HG02678 (cell line): ENCODE measurements around the gene TRAPPC6A.

Source experiments
- ATAC-seq: cut with Tn5 transposase; IDR thresholded peaks from one replicate; pipeline ENCODE4 v1.9.1; 2021; ENCODE audit warnings: mild to moderate bottlenecking, moderate library complexity; ENCODE audit not compliant: unreplicated experiment

TRAPPC6A gene

GRCh38 chr19:45177817-45178261 is at the start of gene TRAPPC6A:
TSS of gene TRAPPC6A (minus strand) at chr19:45178237. CDS start at chr19:45178218, 19 bp downstream.
- ATAC-seq = peak; percentile 4

GRCh38 chr19:45224645-45225044 is 46.6 kb upstream of the TRAPPC6A start:
- ATAC-seq = no peak

- no peak for ATAC-seq
Measured at GRCh38 chr19:45223879-45224278, 45.8 kb upstream of the TRAPPC6A start.

GRCh38 chr19:45222724-45223123 is 44.7 kb upstream of the TRAPPC6A start:
- no peak for ATAC-seq

- ATAC-seq = no peak
Measured at GRCh38 chr19:45218911-45219743, 41.1 kb upstream of the TRAPPC6A start.

DNA sequence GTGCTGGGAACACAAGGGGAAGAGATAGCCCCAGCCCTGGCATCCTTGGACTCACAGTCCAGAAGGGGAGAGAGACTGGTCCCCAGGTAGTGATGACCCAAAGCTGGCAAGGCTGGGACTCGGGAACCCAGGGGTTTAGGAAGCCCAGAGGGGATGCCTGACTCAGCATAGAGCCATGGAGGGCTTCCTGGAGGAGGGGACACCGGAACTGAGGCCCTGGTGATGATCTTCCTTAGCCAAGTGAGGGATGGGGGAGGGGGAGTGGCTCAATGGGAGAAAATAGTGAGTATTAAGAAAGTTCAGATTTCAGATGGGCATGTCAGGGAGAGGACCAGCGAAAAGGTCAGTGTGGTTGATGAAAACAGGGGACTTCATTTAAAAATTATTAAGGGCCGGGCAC is 40.4 kb upstream of the TRAPPC6A start:
- ATAC-seq = no peak

DNA sequence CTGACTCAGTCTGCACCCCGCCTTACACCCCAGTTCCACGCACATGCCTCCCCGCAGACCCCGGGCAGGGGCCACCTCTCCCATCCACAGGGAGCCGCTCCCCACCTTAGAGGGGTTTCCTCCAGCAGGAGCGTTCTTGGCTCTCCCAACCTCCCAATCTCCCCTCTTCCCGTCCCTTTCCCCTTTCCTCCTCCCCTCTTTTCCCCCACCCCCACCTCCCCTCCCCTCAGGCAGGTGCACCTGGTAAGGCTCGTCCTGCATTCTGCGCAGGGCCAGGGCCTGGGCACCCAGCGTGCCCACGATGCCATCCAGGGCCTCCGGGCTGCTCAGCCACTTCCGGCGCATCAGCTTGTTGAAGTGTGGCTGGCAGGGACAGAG is 39.9 kb upstream of the TRAPPC6A start:
- no peak for ATAC-seq

- no peak for ATAC-seq
Measured at GRCh38 chr19:45217193-45217956, 39.3 kb upstream of the TRAPPC6A start.

DNA sequence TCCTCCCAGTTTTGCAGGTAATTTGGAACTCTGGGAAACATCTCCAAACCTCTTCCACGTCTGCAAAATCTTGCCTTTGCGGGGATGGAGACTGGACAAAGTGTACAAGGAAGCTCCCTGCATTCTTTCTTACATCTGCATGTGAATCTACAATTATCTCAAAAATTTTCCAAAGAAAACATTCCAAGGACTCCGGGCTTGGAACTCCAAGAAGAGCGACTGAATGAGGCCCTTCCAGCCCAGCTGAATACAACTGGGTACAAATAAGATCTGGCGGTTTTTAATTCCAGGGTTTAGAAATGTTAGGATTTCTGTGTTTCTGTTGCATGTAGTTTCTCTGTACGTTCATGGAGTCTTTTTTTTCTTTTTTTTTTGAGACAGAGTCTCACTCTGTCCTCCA is 38.6 kb upstream of the TRAPPC6A start:
- no peak for ATAC-seq

DNA sequence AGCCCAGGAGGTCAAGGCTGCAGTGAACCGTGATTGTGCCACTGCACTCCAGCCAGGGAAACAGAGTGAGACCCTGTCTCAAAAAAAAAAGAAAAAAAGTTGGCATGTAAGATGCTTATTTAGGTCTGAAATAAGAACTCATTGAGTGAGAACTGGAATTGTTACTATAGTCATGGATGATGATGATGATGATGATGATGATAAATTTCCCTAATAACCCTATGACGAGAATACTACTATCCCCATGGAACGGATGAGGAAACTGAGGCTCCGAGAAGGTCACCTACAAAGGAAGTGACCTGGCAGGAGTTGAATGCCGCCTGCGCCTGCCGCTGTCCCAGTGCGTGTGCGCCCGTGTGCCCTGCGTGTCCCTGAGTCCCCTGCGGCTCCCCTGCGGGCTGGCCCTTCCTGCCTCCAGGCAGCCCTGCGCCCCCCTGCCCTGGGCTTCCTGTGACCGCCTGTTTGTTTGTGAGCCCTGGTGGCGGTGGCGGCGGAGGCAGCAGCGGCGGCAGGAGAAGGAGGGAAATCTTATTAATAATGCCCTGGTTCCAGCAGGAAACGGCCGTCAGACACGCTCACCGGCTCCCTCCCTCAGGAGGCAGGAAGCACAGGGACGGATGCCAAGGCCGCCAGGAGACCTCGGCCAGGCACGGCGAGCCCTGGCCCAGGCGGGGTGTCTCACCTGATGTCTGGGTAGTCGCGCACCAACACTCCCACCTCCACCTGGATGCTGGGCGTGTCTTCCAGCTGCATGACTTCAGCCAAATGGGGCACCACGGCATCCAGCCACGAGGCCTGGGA is 37.6 kb upstream of the TRAPPC6A start:
- no peak for ATAC-seq

DNA sequence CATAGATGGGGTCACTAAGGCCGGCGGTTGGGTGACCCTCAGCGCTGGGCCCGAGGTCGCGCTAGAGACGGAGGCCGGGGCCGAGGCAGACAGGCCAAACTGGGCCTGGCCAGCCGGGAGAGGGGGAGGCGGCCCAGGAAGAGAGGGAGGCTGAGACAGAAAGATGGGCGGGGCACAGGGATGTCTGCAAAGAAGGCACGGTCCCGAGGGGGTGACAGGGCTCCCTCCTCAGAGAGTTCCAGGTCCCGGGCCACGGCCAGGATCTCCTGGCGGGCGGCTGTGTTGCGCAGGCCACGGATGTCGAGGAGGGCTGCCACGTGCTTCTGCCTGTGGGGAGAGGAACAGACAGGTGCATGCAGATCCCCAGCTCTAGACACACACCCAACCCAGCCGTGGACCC is 35.0 kb upstream of the TRAPPC6A start:
- ATAC-seq = no peak

DNA sequence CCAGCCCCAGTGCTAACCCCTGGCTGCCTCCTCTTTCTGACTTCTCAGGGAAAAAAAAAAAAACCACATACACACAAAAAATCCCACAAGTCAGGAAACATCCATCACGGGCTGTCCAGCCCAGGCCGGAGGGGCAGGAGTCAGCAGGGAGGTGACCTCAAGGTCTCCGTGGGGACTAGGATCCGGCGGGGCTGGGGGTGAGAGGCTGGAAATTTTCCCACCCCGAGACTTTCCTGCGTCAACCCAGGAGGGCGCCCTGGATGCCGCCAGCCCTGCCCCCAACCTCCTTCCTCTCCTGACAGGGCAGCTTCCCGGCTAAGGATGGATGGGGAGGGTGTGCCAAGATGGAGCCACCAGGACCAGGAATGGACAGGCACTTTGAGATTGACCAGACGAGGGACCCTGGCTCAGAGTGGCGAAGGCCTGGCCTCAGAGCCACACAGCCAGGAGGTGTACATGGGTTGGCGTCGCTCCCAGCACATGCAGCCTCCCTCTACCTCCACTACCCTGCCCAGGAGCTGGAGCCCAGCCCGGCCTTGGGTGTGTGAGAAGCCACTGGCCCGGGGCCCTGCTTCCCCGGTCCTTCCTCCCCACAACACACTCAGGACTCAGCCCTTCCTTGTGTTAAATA is 33.8 kb upstream of the TRAPPC6A start:
- ATAC-seq = no peak

GRCh38 chr19:45206328-45206727 is 28.3 kb upstream of the TRAPPC6A start:
- no peak for ATAC-seq

DNA sequence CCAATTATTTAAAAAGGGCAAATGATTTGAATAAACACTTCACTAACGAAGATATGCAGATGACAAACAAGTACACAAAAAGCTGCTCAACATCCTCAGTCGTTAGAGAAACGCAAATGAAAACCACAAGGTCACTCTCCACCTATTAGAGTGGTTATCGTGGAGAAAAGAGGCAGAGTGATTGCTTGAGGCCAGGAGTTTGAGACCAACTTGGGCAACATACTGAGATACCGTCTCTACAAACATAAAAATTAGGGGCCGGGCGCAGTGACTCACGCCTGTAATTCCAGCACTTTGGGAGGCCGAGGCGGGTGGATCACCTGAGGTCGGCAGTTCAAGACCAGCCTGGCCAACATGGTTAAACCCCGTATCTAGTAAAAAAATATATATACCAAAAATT is 27.8 kb upstream of the TRAPPC6A start:
- no peak for ATAC-seq

DNA sequence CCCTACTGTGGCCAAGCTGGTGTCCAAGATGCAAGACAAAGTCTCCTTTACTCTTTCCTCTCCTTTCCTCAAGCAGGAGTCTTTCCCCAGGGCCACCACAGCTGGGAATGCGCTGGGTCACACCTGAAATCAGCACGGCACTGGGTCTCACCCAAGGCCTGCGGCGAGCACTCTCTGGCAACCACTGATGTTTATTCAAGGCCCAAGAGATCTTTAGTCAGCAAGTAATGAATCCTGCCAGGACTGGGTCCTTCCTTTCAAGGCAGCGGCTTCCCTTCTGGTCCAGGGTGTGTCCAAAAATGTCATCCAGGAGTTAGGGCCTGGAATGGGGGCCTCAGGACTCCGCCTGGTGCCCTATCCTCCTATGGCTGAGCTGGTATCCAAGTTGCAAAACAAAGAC is 24.6 kb upstream of the TRAPPC6A start:
- no peak for ATAC-seq

GRCh38 chr19:45200568-45200967 is 22.5 kb upstream of the TRAPPC6A start:
- ATAC-seq = no peak

- no peak for ATAC-seq
Measured at GRCh38 chr19:45195764-45196163, 17.7 kb upstream of the TRAPPC6A start.

GRCh38 chr19:45191375-45191774 is 13.3 kb upstream of the TRAPPC6A start:
- no peak for ATAC-seq

- ATAC-seq = no peak
Measured at GRCh38 chr19:45189971-45190370, 11.9 kb upstream of the TRAPPC6A start.

GRCh38 chr19:45187421-45188100 is 9.5 kb upstream of the TRAPPC6A start:
- ATAC-seq = no peak
